AG04449 (cell line): ENCODE measurements around the gene GPD1.

Source experiments
- CTCF ChIA-PET: fragments of 350-600 bp; formaldehyde crosslinking; extraction: SDS; loops from one replicate; lab custom pipeline; 2021; ENCODE audit warnings: antibody characterized with exemption; lab: Yijun Ruan, JAX
- POLR2A ChIA-PET: fragments of 400-600, 350-600 bp; formaldehyde crosslinking; extraction: SDS; loops from one replicate; lab custom pipeline; 2020; ENCODE audit warnings: antibody characterized with exemption, inconsistent platforms; lab: Yijun Ruan, JAX
- DNase-seq: peaks from one replicate; pipeline ENCODE4 v3.0.0-alpha.2; 2010; ENCODE audit warnings: low read depth, low spot score
- H3K4me3 ChIP-seq: 2 replicates; pipeline ENCODE4 v1.5.1; 2011; ENCODE audit warnings: low read depth, mild to moderate bottlenecking, control low read depth, low read length
- CTCF ChIP-seq: IDR thresholded peaks from one replicate; pipeline ENCODE4 v1.5.1; 2011; ENCODE audit warnings: mild to moderate bottlenecking, moderate library complexity, low read length, control low read depth, inconsistent platforms; ENCODE audit not compliant: insufficient read depth; ENCODE audit errors: missing control alignments

GPD1 gene

GRCh38 chr12:50123203-50123602 is 19.4 kb downstream of the GPD1 start:
- CTCF ChIA-PET, result interaction anchor here (1.3 to 6.8 kb wide), 2 partner anchors 9 to 12 kb away, joined by 3 to 48 read pairs; partner anchors contain the start of gene COX14
- no peak for TF ChIP-seq CTCF
- no peak overlapping the region for H3K4me3 ChIP-seq
- no peak for DNase-seq
- POLR2A ChIA-PET, result no interaction called here

GRCh38 chr12:50127546-50127945 is 23.7 kb downstream of the GPD1 start:
- DNase-seq, result no peak
- ChIA-PET CTCF (interaction anchor here (1.0 kb wide), 2 partner anchors 17 to 40 kb away, joined by 3 to 5 read pairs; no protein-coding TSS in a partner anchor), POLR2A (interaction anchor here (1.0 kb wide), 1 partner anchor 16 kb away, joined by 3 read pairs; the partner anchor contains the start of gene COX14)
- TF ChIP-seq CTCF, result no peak
- no peak overlapping the region for H3K4me3 ChIP-seq

GRCh38 chr12:50129290-50129689 is 25.5 kb downstream of the GPD1 start:
- no peak overlapping the region for H3K4me3 ChIP-seq
- CTCF ChIA-PET, result interaction anchor here (0.7 to 2.3 kb wide), 8 partner anchors 13 to 185 kb away, joined by 3 to 14 read pairs (median 6); partner anchors contain the start of genes CERS5 and COX14
- POLR2A ChIA-PET, result interaction anchor here (2.0 kb wide), 1 partner anchor 17 kb away, joined by 7 read pairs; the partner anchor contains the start of gene COX14
- no peak for DNase-seq
- no peak for TF ChIP-seq CTCF

GRCh38 chr12:50132505-50133135 is 28.8 kb downstream of the GPD1 start:
- no peak for DNase-seq
- CTCF ChIA-PET, result interaction anchor here (0.6 to 2.6 kb wide), 20 partner anchors 8 to 183 kb away, joined by 3 to 14 read pairs (median 3); partner anchors contain the start of genes CERS5 and COX14
- no peak overlapping the region for H3K4me3 ChIP-seq
- peak; percentile 20 for TF ChIP-seq CTCF
- POLR2A ChIA-PET, result no interaction called here

GRCh38 chr12:50142993-50143392 is 39.2 kb downstream of the GPD1 start:
- CTCF ChIA-PET, result interaction anchor here (0.6 to 1.6 kb wide), 7 partner anchors 10 to 171 kb away, joined by 3 to 5 read pairs (median 3); partner anchors contain the start of genes CERS5 and COX14
- POLR2A ChIA-PET, result no interaction called here
- no peak for DNase-seq
- TF ChIP-seq CTCF, result no peak
- no peak overlapping the region for H3K4me3 ChIP-seq

- CTCF ChIA-PET, result interaction anchor here (0.8 to 2.6 kb wide), 4 partner anchors 8 to 106 kb away, joined by 3 to 19 read pairs (median 7); partner anchors contain the start of gene COX14
These were observed 41.6 kb downstream of the GPD1 start for GRCh38 chr12:50145439-50145838.

More at GRCh38 chr12:50145439-50145838, 41.6 kb downstream of the GPD1 start:
- no peak for DNase-seq
- POLR2A ChIA-PET, result interaction anchor here (1.4 kb wide), 1 partner anchor 8 kb away, joined by 3 read pairs; no protein-coding TSS in a partner anchor
- no peak overlapping the region for H3K4me3 ChIP-seq
- TF ChIP-seq CTCF, result no peak
